T-cell (primary cell): ENCODE data around the gene TENM3. TPM values are rescaled to one million over a fixed set of nuclear protein-coding genes. Genes with fewer than 3 reads are reported as not detected.

Experiments used
- ATAC-seq, 4 experiments: fragments of 200-7000 bp in 3 of 4; fragments of 150-1000 bp in 1 of 4; cut with Tn5 transposase; replicated peaks in 1 of 4; 1 replicate in 3 of 4; 2 replicates in 1 of 4; pipeline ENCODE4 v1.10.0; 2021; ENCODE audit warnings: moderate library complexity in 3 of 4, mild to moderate bottlenecking in 2 of 4, moderate number of reproducible peaks in 1 of 4
- CTCF ChIA-PET, 2 donors: fragments of 300-600 bp; sonication (Branson Sonifier 250); formaldehyde crosslinking; loops; one replicate each; lab custom pipeline; 2022; ENCODE audit warnings: antibody characterized with exemption in 2 of 2; lab: Charles Lee
- POLR2A ChIA-PET, 2 donors: fragments of 300-600 bp; sonication (Branson Sonifier 250); formaldehyde crosslinking; loops; one replicate each; lab custom pipeline; 2022; ENCODE audit warnings: antibody characterized with exemption in 2 of 2; lab: Charles Lee
- DNase-seq, 35 experiments: peaks; one replicate each; pipeline versions ENCODE4 v3.0.0 to v3.0.0-alpha.2; 2013 to 2023
- H3K27ac ChIP-seq: one replicate; pipeline ENCODE4 v1.5.1; 2013; ENCODE audit warnings: low read length
- H3K27me3 ChIP-seq, 2 experiments: replicated peaks in 1 of 2; 1 replicate in 1 of 2; 2 replicates in 1 of 2; pipeline versions ENCODE4 v1.6.1 to v1.7.0; 2013; ENCODE audit warnings: low read length in 1 of 2, mixed read lengths in 1 of 2; ENCODE audit not compliant: control insufficient read depth in 2 of 2, insufficient read depth in 2 of 2; ENCODE audit errors: extremely low read depth in 1 of 2
- H3K36me3 ChIP-seq, 2 donors: 1 replicate in 1 of 2; 2 replicates in 1 of 2; pipeline versions ENCODE4 v1.6.1 to v1.7.0; 2013; ENCODE audit warnings: low read length in 1 of 2; ENCODE audit not compliant: control insufficient read depth in 2 of 2, insufficient read depth in 1 of 2; ENCODE audit errors: extremely low read depth in 1 of 2
- H3K4me1 ChIP-seq, 2 experiments: 1 replicate in 1 of 2; 2 replicates in 1 of 2; pipeline versions ENCODE4 v1.6.1 to v1.7.0; 2013; ENCODE audit warnings: low read length in 2 of 2, mixed read lengths in 1 of 2; ENCODE audit not compliant: insufficient read depth in 2 of 2, control insufficient read depth in 1 of 2; ENCODE audit errors: extremely low read depth in 1 of 2
- H3K4me3 ChIP-seq, 2 donors: 1 replicate in 1 of 2; 2 replicates in 1 of 2; pipeline versions ENCODE4 v1.5.1 to v1.7.0; 2013; ENCODE audit warnings: mild to moderate bottlenecking in 2 of 2, low read length in 1 of 2, moderate library complexity in 1 of 2; ENCODE audit not compliant: control insufficient read depth in 1 of 2; ENCODE audit errors: extremely low read depth in 1 of 2
- H3K9me3 ChIP-seq: 2 replicates; pipeline ENCODE4 v1.7.0; 2013
- H3K27ac Mint-ChIP-seq, 2 donors: one replicate each; pipeline ENCODE4 v1.8.0; 2020 to 2021; ENCODE audit warnings: mild to moderate bottlenecking in 2 of 2, mixed read lengths in 2 of 2
- H3K27me3 Mint-ChIP-seq, 2 donors: one replicate each; pipeline ENCODE4 v1.8.0; 2021 to 2022; ENCODE audit warnings: mixed read lengths in 2 of 2
- H3K36me3 Mint-ChIP-seq: one replicate; pipeline ENCODE4 v1.8.0; 2021; ENCODE audit warnings: mixed read lengths
- H3K4me1 Mint-ChIP-seq, 3 donors: one replicate each; pipeline ENCODE4 v1.8.0; 2020 to 2022; ENCODE audit warnings: mixed read lengths in 3 of 3, mild to moderate bottlenecking in 1 of 3
- H3K4me3 Mint-ChIP-seq, 3 donors: one replicate each; pipeline ENCODE4 v1.8.0; 2020 to 2022; ENCODE audit warnings: mild to moderate bottlenecking in 3 of 3, mixed read lengths in 3 of 3, moderate library complexity in 3 of 3
- H3K9me3 Mint-ChIP-seq, 3 donors: one replicate each; pipeline ENCODE4 v1.8.0; 2020 to 2022; ENCODE audit warnings: mixed read lengths in 3 of 3
- WGBS: methylation state at CpG from one replicate; pipeline ENCODE4 v1.1.5; 2013; ENCODE audit warnings: missing lambda C conversion rate; ENCODE audit not compliant: insufficient coverage; 5-methylcytosine and 5-hydroxymethylcytosine counted together
- total RNA-seq, 35 experiments: library from RNA in 6 of 35; stranded (reverse) in 6 of 35; fragments of 120-200 nt in 1 of 35; gene quantifications; one replicate each; pipeline versions ENCODE4 v1.2.1 to v1.2.4 and lab custom pipeline; 2013 to 2026

The TENM3 gene
- total RNA-seq, 5 donors from 2014 or later (not counting 1 experiment from before 2014, with no cell fraction given), result 0.03 to 0.44 (median 0.16) TPM; not detected in 2

- Histone ChIP-seq H3K4me3 (no peak overlapping the region), H3K27ac (no peak overlapping the region), H3K4me1 (no peaks in the 10 kb centered on the region), H3K27me3 (no peaks in the 10 kb centered on the region), H3K36me3 (no peaks in the 10 kb centered on the region), H3K9me3 (no peaks in the 10 kb centered on the region)
- ATAC-seq (no peak), DNase-seq (no peak)
- no peaks in the 10 kb centered on the region for H3K36me3 Mint-ChIP-seq
- WGBS, result 88% methylated on average over 6 of the region's 9 CpGs
- no peak overlapping the region for H3K27ac Mint-ChIP-seq
- H3K4me3 Mint-ChIP-seq, result no peak overlapping the region
- CTCF ChIA-PET, result no interaction called here
- no peaks in the 10 kb centered on the region for H3K9me3 Mint-ChIP-seq
- H3K4me1 Mint-ChIP-seq, result no peaks in the 10 kb centered on the region
- no peaks in the 10 kb centered on the region for H3K27me3 Mint-ChIP-seq
- POLR2A ChIA-PET, result no interaction called here
Observed at GRCh38 chr4:182224192-182224850, 18.9 kb upstream of the TENM3 start.

DNA sequence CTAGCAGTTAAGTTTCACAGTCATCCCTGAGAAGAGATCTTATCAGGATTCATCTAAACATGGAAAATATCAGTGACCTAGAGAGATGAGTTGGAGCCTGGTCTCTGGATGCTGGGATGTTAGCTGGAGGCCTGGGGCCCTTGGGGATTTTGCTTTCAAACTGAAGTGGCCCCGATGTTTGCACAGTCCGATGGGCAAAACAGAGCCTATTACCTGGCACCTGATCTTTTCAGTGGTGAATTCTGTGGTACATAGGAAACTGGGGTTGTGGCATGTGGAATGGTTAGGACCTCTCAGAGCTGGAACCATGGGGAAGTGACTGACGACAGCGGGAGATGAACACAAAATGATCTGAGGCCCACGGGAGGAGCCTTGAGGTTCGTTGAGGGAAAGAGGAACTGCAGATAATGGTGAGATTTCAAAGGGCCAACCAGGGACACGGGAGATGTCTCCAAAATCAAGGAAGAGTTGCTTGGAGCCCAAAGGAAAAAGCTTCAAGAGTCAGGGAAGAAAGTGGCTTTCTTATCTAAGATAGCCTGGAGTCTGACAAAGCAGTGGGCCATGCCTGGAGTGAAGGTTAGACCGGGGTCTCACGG, 17.8 kb upstream of the TENM3 start:
- CTCF ChIA-PET, result no interaction called here

GRCh38 chr4:182227611-182228010, 15.6 kb upstream of the TENM3 start:
- H3K27me3 Mint-ChIP-seq, result peaks cover 0 to 4% of the 10 kb centered on the region in 2 donors

More for the DNA sequence above, 17.8 kb upstream of the TENM3 start:
- Histone ChIP-seq H3K27me3 (no peaks in the 10 kb centered on the region), H3K4me3 (no peak overlapping the region), H3K36me3 (no peaks in the 10 kb centered on the region), H3K4me1 (no peaks in the 10 kb centered on the region), H3K27ac (no peak overlapping the region), H3K9me3 (no peaks in the 10 kb centered on the region)
- Mint-ChIP-seq H3K36me3 (no peaks in the 10 kb centered on the region), H3K27ac (no peak overlapping the region), H3K4me3 (no peak overlapping the region), H3K9me3 (no peaks in the 10 kb centered on the region), H3K4me1 (no peaks in the 10 kb centered on the region), H3K27me3 (no peaks in the 10 kb centered on the region)
- no peak for DNase-seq
- ATAC-seq, result no peak
- POLR2A ChIA-PET, result no interaction called here
- WGBS, result 74% methylated on average over 7 of the region's 9 CpGs

GRCh38 chr4:182228991-182229577, 14.1 kb upstream of the TENM3 start:
- H3K36me3 Mint-ChIP-seq, result no peaks in the 10 kb centered on the region
- no peaks in the 10 kb centered on the region for H3K27me3 ChIP-seq
- H3K9me3 Mint-ChIP-seq, result peaks cover 0 to 4% (median 0%) of the 10 kb centered on the region in 3 donors
- ATAC-seq, result no peak
- no peaks in the 10 kb centered on the region for H3K36me3 ChIP-seq
- no peak overlapping the region for H3K4me3 Mint-ChIP-seq
- H3K9me3 ChIP-seq, result no peaks in the 10 kb centered on the region
- no peak overlapping the region for H3K27ac Mint-ChIP-seq
- ChIA-PET POLR2A (no interaction called here), CTCF (no interaction called here)
- H3K4me3 ChIP-seq, result no peak overlapping the region
- H3K4me1 Mint-ChIP-seq, result no peaks in the 10 kb centered on the region
- no CpG with 5 or more reads among the region's 7 CpGs for WGBS
- no peak for DNase-seq
- no peaks in the 10 kb centered on the region for H3K4me1 ChIP-seq
- no peak overlapping the region for H3K27ac ChIP-seq
- H3K27me3 Mint-ChIP-seq, result peaks cover 0 to 4% of the 10 kb centered on the region in 2 donors

More at GRCh38 chr4:182227611-182228010, 15.6 kb upstream of the TENM3 start:
- H3K36me3 Mint-ChIP-seq, result no peaks in the 10 kb centered on the region
- Histone ChIP-seq H3K4me3 (no peak overlapping the region), H3K9me3 (no peaks in the 10 kb centered on the region), H3K27ac (no peak overlapping the region), H3K27me3 (no peaks in the 10 kb centered on the region), H3K36me3 (no peaks in the 10 kb centered on the region), H3K4me1 (no peaks in the 10 kb centered on the region)
- no peak overlapping the region for H3K4me3 Mint-ChIP-seq
- ChIA-PET POLR2A (no interaction called here), CTCF (no interaction called here)
- no peaks in the 10 kb centered on the region for H3K4me1 Mint-ChIP-seq
- ATAC-seq (no peak), DNase-seq (no peak)
- peaks cover 0 to 4% (median 0%) of the 10 kb centered on the region in 3 donors for H3K9me3 Mint-ChIP-seq
- no peak overlapping the region for H3K27ac Mint-ChIP-seq
- whole genome bisulfite sequencing, result no CpG with 5 or more reads among the region's 6 CpGs

- no peak overlapping the region for H3K4me3 Mint-ChIP-seq
- CTCF ChIA-PET, result no interaction called here
- H3K27me3 Mint-ChIP-seq, result peaks cover 0 to 4% of the 10 kb centered on the region in 2 donors
- 100% methylated on average over 3 of the region's 11 CpGs for WGBS
- H3K27ac Mint-ChIP-seq, result no peak overlapping the region
- no peaks in the 10 kb centered on the region for H3K4me1 Mint-ChIP-seq
- H3K9me3 Mint-ChIP-seq, result peaks cover 0 to 4% (median 0%) of the 10 kb centered on the region in 3 donors
- Histone ChIP-seq H3K36me3 (no peaks in the 10 kb centered on the region), H3K4me1 (no peaks in the 10 kb centered on the region), H3K27me3 (no peaks in the 10 kb centered on the region), H3K9me3 (no peaks in the 10 kb centered on the region), H3K4me3 (no peak overlapping the region), H3K27ac (no peak overlapping the region)
- ATAC-seq (no peak), DNase-seq (no peak)
- H3K36me3 Mint-ChIP-seq, result no peaks in the 10 kb centered on the region
- POLR2A ChIA-PET, result interaction anchor here in 1 of 2 donors (0.6 kb wide), 1 partner anchor 1268 kb away, joined by 5 read pairs; no protein-coding TSS in a partner anchor
Observed at GRCh38 chr4:182230256-182230655, 12.9 kb upstream of the TENM3 start.

GRCh38 chr4:182231080-182231479, 12.1 kb upstream of the TENM3 start:
- Mint-ChIP-seq H3K9me3 (peaks cover 0 to 4% (median 0%) of the 10 kb centered on the region in 3 donors), H3K4me1 (no peaks in the 10 kb centered on the region), H3K27me3 (peaks cover 0 to 4% of the 10 kb centered on the region in 2 donors), H3K4me3 (no peak overlapping the region), H3K27ac (no peak overlapping the region), H3K36me3 (no peaks in the 10 kb centered on the region)
- H3K4me3 ChIP-seq, result no peak overlapping the region
- no peaks in the 10 kb centered on the region for H3K27me3 ChIP-seq
- ATAC-seq, result no peak
- H3K4me1 ChIP-seq, result no peaks in the 10 kb centered on the region
- no peak overlapping the region for H3K27ac ChIP-seq
- ChIA-PET CTCF (no interaction called here), POLR2A (no interaction called here)
- DNase-seq, result no peak
- H3K36me3 ChIP-seq, result no peaks in the 10 kb centered on the region
- no CpG with 5 or more reads among the region's 4 CpGs for WGBS
- no peaks in the 10 kb centered on the region for H3K9me3 ChIP-seq
